RWPE1 (cell line): ENCODE results near the gene CLCA1.

Experiments
- CTCF ChIA-PET: fragments of 350-600 bp; sonication (Branson Sonifier 250); formaldehyde crosslinking; extraction: SDS; loops from one replicate; lab custom pipeline; 2021; lab: Yijun Ruan, JAX
- POLR2A ChIA-PET: fragments of 400-600 bp; formaldehyde crosslinking; extraction: SDS; loops from one replicate; lab custom pipeline; 2020; ENCODE audit warnings: antibody characterized with exemption; ENCODE audit not compliant: low non-redundant PET; lab: Yijun Ruan, JAX
- DNase-seq: peaks from one replicate; pipeline ENCODE4 v3.0.0; 2012; ENCODE audit warnings: low spot score
- H3K27ac ChIP-seq: fragments of 450-650 bp; 2 replicates; pipeline ENCODE4 v1.5.1; 2017
- CTCF ChIP-seq: fragments of 450-650 bp; conservative IDR thresholded peaks from 2 replicates; pipeline ENCODE4 v1.5.1; 2017; ENCODE audit warnings: low read depth, mild to moderate bottlenecking

The CLCA1 gene

GRCh38 chr1:86523670-86524354 lies 55.1 kb downstream of the CLCA1 start:
- TF ChIP-seq CTCF, result no peak
- DNase-seq, result no peak
- ChIA-PET CTCF (no interaction called here), POLR2A (no interaction called here)
- no peak overlapping the region for H3K27ac ChIP-seq

- ChIA-PET CTCF (no interaction called here), POLR2A (no interaction called here)
- no peak for DNase-seq
- no peak for TF ChIP-seq CTCF
- no peak overlapping the region for H3K27ac ChIP-seq
Observed at GRCh38 chr1:86527306-86527705, 58.6 kb downstream of the CLCA1 start.

GRCh38 chr1:86530211-86530845 lies 61.6 kb downstream of the CLCA1 start:
- no peak overlapping the region for H3K27ac ChIP-seq
- ChIA-PET POLR2A (no interaction called here), CTCF (interaction anchor here (0.6 kb wide), 1 partner anchor 21 kb away, joined by 3 read pairs; no protein-coding TSS in a partner anchor)
- no peak for TF ChIP-seq CTCF
- DNase-seq, result no peak

GRCh38 chr1:86537928-86538695 lies 69.4 kb downstream of the CLCA1 start:
- DNase-seq, result no peak
- TF ChIP-seq CTCF, result no peak
- CTCF ChIA-PET, result no interaction called here

GRCh38 chr1:86538775-86539174 lies 70.0 kb downstream of the CLCA1 start:
- no peak for TF ChIP-seq CTCF
- CTCF ChIA-PET, result interaction anchor here (0.7 kb wide), 1 partner anchor 140 kb away, joined by 5 read pairs; no protein-coding TSS in a partner anchor
- H3K27ac ChIP-seq, result no peak overlapping the region
- no peak for DNase-seq
- POLR2A ChIA-PET, result interaction anchor here (0.8 kb wide), 1 partner anchor 142 kb away, joined by 4 read pairs; the partner anchor contains the start of gene ODF2L

More at GRCh38 chr1:86537928-86538695, 69.4 kb downstream of the CLCA1 start:
- POLR2A ChIA-PET, result interaction anchor here (0.8 kb wide), 1 partner anchor 142 kb away, joined by 4 read pairs; the partner anchor contains the start of gene ODF2L
- H3K27ac ChIP-seq, result no peak overlapping the region

GRCh38 chr1:86541859-86542258 lies 73.1 kb downstream of the CLCA1 start:
- ChIA-PET CTCF (interaction anchor here (1.3 kb wide), 1 partner anchor 163 kb away, joined by 3 read pairs; the partner anchor contains the start of gene SH3GLB1), POLR2A (no interaction called here)
- DNase-seq, result no peak
- no peak for TF ChIP-seq CTCF
- H3K27ac ChIP-seq, result no peak overlapping the region
